NOMO-1 treated with DMSO at 0.1 percent for 48 hours (cell line): ENCODE measurements around the gene TMEM229B.

Experiments
- DNase-seq: peaks from one replicate; lab custom pipeline; 2025; ENCODE audit not compliant: unreplicated experiment; lab: John Stamatoyannopoulos, UW

The TMEM229B gene

GRCh38 chr14:67426161-67426560, 62.4 kb downstream of the TMEM229B start:
- no peak for DNase-seq

GRCh38 chr14:67425608-67426007, 62.9 kb downstream of the TMEM229B start:
- no peak for DNase-seq

- no peak for DNase-seq
These were observed 64.0 kb downstream of the TMEM229B start for GRCh38 chr14:67424539-67424938.

GRCh38 chr14:67423424-67423823, 65.1 kb downstream of the TMEM229B start:
- peak; percentile 33 for DNase-seq

GRCh38 chr14:67421356-67422224, 66.9 kb downstream of the TMEM229B start:
- DNase-seq: no peak
